GM13977 (cell line): ENCODE data around the gene KRT78.

Source experiments
- DNase-seq: peaks from one replicate; pipeline ENCODE4 v3.0.0; 2012; ENCODE audit warnings: low spot score
- CTCF ChIP-seq: IDR thresholded peaks from 2 replicates; pipeline ENCODE4 v1.5.1; 2012; ENCODE audit warnings: mild to moderate bottlenecking, control low read depth; ENCODE audit not compliant: insufficient read depth; ENCODE audit errors: extremely low read depth, missing control alignments
- in situ Hi-C: fragments of 300-500 bp; cut with MboI; formaldehyde crosslinking; loops from one replicate; pipeline ENCODE4 v1.12.0; 2022; ENCODE audit warnings: low sequenced_read_pairs, low pct_unique_long_range_greater_than_20kb, mixed read lengths, inconsistent platforms; ENCODE audit not compliant: unreplicated experiment

KRT78 gene

GRCh38 chr12:52790427-52791270 is 58.1 kb downstream of the KRT78 start:
- no peak for TF ChIP-seq CTCF
- no peak for DNase-seq
- in situ Hi-C loops, result no loop called here

GRCh38 chr12:52789637-52790426 is 59.0 kb downstream of the KRT78 start:
- no peak for DNase-seq
- TF ChIP-seq CTCF, result no peak
- in situ Hi-C loops, result no loop called here

DNA sequence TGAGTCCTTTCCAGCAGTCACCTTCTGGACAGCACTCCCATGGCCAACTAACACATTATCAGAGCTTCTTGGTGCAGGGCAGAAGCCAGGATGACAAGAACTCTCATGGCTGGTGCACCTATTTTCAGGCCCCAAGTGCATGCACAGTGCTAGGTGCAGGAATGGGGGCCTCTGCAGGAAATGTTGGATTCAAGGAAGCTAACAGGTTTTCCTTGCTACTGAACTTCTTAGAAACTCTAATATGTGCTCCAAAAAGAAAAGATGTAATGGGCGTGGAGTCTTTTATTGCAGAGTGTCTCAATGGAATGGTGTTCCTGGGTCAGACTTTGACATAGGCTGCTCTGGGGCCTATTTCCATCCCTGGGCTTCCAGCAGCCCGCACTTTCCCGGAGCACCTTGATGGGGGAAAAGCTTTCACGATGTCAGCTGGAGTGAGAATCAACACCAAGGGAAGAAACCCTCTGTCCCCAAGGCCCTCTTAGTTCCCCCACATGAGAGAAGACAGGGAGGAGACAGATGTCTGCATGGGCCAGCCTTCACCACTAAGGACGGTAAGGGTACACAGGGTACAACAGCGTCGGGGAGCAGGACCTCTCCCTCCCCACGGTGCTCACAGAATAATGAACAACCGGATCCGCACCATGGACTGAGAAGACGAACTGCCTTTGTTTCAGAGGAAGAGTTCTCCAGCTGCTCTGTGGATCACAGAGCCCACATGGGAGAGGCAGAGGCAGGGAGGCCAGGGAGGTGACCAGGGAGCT is 59.7 kb downstream of the KRT78 start:
- in situ Hi-C loops, result no loop called here
- DNase-seq, result no peak
- no peak for TF ChIP-seq CTCF

- TF ChIP-seq CTCF, result no peak
- in situ Hi-C loops, result no loop called here
- DNase-seq, result no peak
These were observed 60.5 kb downstream of the KRT78 start for GRCh38 chr12:52788192-52788875.
